NCI-H2196 treated with DMSO at 0.1 percent for 48 hours (cell line): ENCODE results near the gene RAI2.

ENCODE experiments used
- DNase-seq: peaks from one replicate; lab custom pipeline; 2025; ENCODE audit not compliant: unreplicated experiment; lab: John Stamatoyannopoulos, UW

RAI2 gene

GRCh38 chrX:17829566-17829965, 31.5 kb downstream of the RAI2 start:
- no peak for DNase-seq

DNA sequence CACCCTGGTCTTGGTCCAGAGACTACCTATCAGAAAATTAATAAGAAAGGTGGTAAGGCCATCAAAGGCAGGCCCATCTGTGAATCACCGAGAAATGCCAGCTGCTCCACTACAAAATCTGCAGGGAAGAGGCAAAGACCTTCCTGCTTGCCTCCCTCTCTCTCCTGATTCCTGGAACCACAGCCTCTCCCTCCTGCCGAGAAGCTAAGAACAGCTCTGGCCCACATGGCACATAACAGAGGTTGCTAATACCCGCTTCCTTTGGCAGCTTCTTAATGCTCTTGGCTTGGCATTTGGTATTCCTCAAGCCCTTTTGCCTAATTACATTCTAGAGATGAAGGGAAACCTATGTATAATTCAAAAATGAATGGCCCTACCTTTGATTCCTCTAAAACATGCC, 32.9 kb downstream of the RAI2 start:
- no peak for DNase-seq

GRCh38 chrX:17826609-17827496, 34.2 kb downstream of the RAI2 start:
- DNase-seq = no peak

- no peak for DNase-seq
Measured at GRCh38 chrX:17824980-17825379, 36.1 kb downstream of the RAI2 start.

DNA sequence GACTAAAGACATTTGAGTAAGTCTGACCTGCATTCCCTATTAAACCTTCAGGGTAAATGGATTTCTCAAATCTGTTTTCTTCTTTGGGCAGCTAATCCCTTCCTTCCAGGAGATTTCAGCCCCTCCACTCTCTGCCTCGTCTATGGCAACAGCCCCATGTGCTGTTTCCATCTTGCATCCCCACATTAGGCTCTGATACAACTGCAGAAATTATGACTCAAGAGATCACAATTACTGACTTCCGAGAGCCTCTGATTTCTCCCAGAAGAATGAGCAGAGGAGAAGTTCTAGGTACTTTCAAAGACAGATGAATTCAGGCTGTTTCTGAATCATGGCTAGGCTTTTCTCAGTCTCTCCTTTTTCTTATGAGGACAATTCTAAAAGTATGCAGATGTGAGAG, 38.7 kb downstream of the RAI2 start:
- no peak for DNase-seq

- DNase-seq = no peak
Measured at GRCh38 chrX:17820100-17820499, 41.0 kb downstream of the RAI2 start.

DNA sequence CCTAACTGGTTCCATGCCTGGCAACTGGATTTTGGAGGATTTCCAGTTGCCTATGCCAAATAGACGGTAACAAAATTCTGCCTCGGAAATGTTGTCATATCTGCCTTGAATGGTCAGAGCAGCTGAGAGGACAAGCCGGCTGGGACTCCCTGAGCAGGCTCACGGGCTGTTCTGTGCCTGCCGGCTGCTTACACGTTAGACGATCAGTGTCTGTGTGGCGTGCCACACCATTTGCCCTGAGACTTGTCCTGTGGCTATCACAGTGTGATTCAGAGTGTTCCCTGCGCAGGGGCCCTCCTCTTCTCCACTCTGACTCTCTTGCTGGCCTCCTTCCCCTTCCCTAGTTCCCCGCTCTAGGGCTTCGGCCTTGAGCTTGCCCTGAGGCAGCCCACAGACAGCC, 42.4 kb downstream of the RAI2 start:
- no peak for DNase-seq

DNA sequence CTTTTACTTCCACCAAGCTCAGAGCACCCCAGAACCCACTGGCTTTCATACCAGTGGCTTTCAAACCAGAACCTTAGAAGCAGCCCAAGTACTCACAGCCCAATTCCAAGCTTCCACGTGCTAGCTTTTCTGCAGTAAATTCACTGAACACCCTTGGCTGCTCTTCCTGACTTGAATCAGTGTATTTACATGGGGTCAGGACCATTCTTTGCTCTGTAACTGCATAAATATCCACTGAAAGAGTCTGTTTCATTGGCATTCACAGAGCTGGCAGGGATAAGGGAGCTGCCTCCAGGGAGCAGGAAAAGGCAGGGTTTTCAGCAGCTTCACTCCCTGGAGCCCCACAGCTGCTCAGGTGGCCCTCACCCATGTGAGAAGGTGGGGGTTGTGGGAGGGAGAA, 43.8 kb downstream of the RAI2 start:
- no peak for DNase-seq

GRCh38 chrX:17814557-17814956, 46.5 kb downstream of the RAI2 start:
- no peak for DNase-seq

DNA sequence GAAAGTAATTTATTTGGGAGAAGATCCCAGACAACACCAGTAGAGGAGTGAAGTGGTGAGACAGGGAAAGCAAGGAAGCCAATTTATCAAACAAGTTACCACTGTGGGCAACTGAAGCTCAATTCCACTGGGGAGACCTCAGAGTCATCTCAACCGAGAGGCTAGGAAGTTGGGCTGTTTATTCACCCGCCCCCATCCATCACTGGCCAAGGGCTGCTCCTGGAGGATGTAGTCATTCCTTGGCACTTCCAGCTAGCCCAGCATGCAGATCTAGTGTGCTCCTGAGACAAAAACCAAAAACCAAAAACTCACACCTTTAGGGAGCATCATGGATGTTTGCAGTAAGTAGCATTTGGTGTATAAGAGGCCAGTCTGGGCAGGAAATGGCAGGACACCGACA, 47.0 kb downstream of the RAI2 start:
- no peak for DNase-seq

DNA sequence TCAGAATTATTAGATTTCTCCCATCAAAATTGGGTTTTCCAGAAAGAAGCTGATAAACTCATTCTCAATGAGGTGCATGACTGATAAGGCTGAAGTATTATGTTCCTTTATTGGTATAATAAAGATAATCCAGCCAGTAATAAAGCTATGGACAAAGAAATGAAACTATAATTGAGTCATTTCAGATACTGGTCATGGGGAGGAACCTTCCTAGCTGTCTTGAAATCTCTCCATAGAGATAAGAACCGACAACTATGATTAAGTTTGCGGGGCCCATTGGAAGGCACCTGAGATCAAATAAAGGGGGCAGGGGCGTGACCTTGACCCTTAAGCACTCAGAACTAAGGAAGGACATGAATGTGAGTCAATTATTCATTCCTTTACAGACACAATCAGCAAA, 47.8 kb downstream of the RAI2 start:
- no peak for DNase-seq

- peak; percentile 2 for DNase-seq
Measured at GRCh38 chrX:17812763-17813162, 48.3 kb downstream of the RAI2 start.

DNA sequence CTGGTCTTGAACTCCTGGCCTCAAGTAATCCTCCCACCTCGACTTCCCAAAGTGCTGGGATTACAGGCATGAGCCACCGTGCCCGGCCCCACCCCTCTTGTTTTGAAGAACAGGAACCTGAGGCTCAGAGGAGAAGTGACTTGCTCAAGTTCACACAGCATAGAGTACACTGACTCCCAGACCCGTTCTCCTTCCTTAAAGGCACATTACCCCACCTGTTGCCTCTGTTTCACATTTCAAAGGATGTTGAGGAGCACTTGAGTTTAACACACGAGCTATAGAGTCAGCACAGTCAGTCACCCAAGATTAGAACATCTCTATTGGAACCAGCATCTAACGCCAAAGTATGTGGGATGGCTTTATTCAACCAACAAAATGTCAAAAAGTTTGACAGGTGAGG, 51.1 kb downstream of the RAI2 start:
- no peak for DNase-seq

GRCh38 chrX:17809273-17809672, 51.8 kb downstream of the RAI2 start:
- no peak for DNase-seq

GRCh38 chrX:17805120-17805519, 56.0 kb downstream of the RAI2 start:
- DNase-seq = no peak

GRCh38 chrX:17803449-17803848, 57.6 kb downstream of the RAI2 start:
- no peak for DNase-seq

DNA sequence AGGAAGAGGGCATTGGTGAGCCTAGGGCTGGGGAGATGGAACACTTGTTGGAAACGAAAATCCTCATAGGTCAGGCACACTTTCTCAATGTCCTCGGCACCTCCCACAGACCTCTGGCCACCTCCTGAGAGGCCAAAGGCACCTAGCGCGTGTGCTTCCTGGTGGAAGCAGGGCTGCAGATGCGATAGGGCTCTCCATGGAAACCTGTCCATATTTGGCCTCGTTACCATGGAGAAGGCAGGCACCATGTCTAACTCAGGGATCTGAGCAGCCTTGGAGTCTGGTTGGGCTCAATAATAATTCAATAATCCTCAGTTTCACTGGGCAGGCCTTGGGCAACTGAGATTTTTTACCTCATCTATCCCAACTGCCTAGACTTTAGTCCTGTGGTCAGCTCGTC, 58.3 kb downstream of the RAI2 start:
- no peak for DNase-seq

- DNase-seq = no peak
Measured at GRCh38 chrX:17801431-17801830, 59.7 kb downstream of the RAI2 start.

- no peak for DNase-seq
Measured at GRCh38 chrX:17798921-17799320, 62.2 kb downstream of the RAI2 start.

DNA sequence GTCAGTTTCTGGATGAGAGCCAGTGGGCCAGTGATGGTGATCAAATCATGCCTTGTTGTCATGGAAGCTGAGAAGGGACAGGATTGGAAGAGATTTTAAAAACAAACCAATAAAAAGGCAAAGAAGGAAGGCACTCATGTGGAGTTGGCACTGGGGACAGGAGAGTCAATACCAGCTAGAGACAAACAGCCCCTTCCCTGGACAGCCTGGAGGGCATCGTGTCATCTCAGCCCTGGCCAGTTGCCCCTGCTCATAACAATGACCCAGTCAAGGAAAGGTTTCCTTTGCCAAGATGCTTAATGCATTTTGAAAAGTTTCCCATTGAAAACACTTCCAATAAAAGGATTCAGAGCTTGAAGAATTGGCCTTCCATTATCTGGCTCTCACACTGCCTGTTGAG, 68.3 kb downstream of the RAI2 start:
- DNase-seq = no peak

DNA sequence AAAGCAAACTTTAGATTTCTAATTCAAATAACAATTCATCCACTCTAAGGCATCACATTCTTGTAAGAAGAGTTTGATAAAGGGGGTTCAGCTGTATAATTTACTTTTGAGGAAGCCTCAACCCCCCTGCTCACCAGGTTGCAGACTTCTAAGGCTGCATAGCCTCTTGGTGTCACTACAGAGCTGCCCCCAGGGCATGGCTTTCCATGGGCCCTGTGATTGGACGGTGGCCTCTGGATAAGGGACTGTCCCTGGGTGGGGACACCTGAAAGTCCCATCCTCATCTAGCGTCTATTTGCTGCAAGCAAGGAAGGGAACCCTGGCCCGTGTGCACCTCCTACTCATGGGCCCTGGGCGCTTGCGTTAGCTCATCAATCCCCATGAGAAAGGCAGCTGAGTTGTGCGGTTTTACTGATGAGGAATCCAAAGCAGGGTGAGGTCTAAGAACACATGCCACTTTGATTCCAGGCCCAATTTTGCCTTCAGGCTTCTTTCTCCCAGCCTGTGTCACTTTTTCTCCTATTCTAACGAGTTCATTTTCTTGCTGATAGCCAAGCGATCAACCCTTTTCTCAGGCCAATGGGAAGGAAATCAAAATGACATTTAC, 72.0 kb downstream of the RAI2 start:
- DNase-seq = no peak

GRCh38 chrX:17788439-17788838, 72.7 kb downstream of the RAI2 start:
- DNase-seq = no peak

- no peak for DNase-seq
Measured at GRCh38 chrX:17787557-17787956, 73.5 kb downstream of the RAI2 start.
